Inflammatory macrophage (primary cell): Measurements from ENCODE around the gene SGF29.
"Not testable (repeated sequence)": the region's sequence is repeated elsewhere in the genome, so short reads cannot be mapped to it uniquely, and the experiment has no call there.

ENCODE experiments used
- DNase-seq, 2 donors: peaks; one replicate each; pipeline ENCODE4 v3.0.0-alpha.2; 2020 to 2022

SGF29 gene

DNA sequence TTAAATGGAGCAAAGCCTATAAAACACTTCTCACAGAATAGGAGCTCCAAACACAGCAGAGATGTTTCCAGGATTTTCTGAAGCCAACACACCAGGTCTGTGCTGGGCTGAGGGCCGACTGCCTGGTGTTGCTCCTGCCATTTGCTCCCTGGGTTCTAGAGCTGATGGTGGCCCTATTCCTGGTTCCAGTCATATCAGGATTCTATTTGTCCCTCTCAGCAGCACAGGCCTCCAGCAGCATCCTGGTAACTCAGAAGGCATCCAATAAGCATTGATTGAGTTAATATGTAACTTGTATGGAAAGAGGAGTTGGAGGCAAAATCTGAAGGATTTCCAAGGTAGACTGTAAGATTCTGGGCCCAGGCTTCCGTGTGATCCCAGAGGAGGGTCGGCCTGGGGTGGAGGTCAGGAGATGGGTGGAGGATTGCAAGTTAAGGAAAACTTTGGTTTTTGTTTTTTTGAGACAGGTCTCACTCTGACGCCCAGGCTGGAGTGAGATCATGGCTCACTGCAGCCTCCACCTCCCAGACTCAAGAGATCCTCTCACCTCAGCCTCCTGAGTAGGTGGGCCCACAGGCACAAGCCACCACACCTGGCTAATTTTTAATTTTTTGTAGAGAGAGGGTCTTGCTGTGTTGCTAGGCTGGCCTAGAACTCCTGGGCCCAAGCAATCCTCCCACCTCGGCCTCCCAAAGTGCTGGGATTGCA, 20.6 kb upstream of the SGF29 start:
- DNase-seq, result no peak

DNA sequence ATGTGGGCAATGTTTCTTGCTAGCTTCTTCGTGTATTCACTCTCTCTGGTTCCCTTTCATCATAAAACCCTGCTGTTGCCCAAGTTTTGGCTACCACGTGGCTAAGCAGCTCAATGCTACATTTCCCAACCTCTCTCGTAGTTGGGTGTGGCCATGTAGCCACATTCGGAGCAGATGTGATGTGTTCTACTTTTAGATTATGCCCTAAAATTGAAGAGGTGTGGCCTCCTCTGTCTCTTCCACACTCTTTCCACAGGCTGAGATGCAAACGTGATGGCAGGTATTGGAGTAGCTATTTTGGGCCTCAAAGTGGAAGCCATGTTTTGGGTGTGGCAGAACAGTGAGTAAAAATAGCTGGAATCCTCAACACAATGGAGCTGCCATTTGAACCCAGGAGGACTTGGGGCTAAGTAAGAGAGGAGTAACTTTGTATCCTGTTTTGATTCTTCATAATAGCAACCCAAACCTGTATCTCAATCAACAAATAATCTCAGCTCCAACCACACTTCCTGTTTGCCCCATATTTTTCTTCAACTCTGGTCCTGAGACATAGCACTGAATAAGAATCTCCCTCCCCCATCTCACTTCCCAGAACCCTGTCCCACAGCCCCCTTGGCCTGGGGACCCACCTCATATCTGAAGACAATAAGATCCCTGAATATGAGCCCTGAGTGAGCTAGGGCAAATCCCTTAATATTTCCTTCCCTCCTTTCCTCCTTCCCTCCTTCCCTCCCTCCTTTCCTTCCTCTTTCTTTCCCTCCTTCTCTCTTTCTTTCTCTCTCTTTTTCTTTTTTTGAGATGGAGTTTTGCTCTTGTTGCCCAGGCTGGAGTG, 19.0 kb upstream of the SGF29 start:
- peak; percentile 96 to 99 for DNase-seq

DNA sequence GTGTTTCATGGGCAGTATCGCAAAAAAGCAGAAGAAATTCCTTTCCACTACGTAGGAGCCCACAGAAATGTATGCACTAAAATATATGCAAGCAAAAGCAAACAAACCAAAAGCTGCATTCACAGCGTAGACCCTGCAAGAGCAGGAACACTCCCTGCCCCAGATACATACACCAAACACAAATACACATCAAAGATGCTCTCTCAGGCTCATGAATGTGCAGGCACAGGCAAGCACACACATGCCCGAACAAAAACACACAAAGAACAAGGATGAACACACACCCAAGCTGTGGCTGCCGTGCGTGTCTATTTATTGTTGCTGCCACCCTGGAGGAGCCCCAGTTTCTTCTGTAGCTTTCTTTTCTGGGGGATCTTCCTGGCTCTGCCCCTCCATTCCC, 16.6 kb upstream of the SGF29 start:
- DNase-seq, result no peak

DNA sequence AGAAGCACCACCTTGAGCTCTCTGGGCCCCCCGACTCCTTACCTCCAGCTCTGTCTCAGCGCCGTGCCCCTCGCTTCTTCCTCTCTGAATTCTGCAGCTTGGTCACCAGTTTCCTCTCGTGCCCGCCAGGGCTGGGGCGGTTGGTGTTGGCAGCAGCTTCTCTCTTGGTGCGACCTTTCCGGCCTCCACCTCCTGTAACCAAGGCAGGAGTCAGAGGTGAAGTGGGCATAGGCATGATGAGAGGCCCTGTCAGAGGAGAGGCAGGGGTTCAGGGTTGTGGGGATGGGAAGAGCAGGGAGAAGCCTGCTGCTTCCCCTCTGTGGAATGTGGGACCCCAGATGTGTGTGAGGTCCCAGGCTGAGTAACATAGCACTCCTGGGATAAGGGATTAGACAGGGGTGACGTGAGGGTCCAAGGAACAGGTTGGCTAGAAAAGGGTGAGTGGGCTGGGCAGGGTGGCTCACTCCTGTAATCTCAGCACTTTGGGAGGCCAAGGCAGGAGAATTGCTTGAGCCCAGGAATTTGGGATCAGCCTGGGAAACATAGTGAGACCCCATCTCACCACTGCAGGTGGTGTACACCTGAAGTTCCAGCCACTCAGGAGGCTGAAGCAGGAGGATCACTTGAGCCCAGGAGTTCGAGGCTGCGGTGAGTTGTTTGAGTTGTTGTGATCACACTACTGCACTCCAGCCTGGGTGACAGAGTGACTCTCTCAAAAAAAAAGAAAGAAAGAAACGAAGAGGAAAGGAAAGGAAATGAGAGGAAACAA, 15.6 kb upstream of the SGF29 start:
- DNase-seq, result no peak

DNA sequence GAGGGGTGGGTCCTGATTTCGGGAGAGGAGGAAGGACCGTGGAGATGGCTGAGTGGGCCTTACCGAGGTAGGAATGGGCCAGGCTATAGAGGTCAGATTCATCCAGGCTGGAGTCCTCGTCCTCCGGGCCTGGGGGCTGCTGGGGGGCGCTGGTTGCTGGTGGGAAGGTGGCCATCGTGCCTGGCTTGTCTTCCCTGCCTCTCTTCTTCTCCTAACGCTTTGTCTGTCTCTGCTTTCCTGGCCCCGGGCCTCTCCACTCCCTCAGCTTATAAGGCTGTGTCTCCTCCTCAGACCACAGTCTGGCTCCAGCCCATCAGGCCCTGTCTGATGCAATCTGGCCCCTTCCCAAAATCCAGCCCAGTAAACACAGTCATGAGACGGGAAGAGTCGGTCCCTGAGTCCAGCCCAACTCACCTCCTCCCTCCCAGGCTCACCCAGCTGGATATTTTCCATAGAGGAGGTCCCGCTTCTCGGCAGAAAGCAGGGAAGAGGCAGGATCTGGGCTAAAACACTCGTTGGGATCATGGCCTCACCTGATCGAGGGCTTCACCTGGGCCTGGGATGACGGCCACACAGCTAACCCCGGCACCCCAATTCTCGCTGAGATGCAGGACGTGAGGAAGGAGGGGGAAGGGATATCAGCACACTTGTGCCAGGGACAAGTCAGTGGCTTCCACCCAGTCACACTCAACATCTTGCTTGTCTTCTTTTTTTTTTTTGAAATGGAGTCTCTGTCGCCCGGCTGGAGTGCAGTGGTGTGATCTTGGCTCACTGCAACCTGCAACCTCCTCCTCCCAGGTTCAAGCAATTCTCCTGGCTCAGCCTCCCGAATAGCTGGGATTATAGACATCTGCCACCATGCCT, 14.8 kb upstream of the SGF29 start, which contains the start of gene NUPR1:
NUPR1 (minus strand) TSS at position 242 of the 864 bp plus-strand sequence; CDS start at position 175, 67 bp downstream.
- no peak for DNase-seq

DNA sequence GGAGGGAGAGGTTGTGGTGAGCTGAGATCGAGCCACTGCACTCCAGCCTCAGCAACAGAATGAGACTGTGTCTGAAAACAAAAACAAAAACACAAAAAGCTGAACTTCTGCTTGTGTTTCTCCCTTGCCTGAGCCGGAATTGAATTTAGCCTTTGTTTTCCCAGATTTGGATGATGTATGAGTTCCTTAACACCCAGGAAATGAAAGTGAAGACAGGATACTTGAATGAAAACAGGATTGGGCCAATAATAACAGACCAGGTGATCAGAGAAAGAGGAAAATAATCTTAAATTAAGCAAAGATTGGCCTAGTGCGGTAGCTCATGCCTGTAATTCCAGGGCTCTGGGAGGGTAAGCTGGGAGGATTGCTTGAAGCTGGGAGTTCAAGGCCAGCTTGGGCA, 13.4 kb upstream of the SGF29 start:
- DNase-seq, result no peak

DNA sequence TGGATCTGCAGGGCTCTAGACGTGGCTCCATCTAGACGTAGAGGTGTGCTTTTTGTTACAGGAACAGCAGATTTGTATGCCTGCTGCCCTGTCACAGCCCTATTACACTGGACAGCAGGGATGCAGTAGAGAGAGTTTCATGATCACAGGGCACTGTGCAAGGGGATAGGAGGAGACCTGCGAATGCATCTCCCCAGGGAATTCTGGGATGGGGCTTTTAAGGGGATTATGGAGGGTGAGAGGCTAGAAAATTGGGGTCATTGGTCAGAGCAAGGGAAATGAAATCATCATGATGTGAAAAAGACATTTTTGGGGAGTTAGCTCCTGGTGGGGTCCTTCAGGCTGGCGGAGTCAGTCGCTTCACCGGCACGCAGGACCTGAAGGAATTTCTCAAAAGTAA, 11.1 kb upstream of the SGF29 start:
- no peak for DNase-seq

DNA sequence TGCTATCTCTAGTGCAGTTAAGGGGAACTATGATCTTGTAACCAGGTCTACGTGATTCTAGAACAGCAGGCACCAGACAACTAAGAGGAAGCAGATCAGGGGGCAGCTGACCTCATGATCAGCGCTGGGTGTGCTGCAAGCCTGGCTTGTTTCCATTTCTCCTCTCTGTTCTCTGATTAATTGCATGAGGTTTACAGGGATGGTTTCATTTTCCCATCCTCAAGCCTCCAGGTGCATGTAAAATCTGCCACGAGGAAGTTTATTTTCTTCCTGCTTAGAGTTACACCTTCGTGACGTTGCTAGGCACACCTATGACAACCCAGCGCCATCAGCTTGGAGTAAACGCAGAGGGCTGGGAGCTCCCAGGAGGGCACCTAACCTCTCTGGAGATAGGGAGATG, 10.6 kb upstream of the SGF29 start:
- DNase-seq, result peak; percentile 94 to 95

DNA sequence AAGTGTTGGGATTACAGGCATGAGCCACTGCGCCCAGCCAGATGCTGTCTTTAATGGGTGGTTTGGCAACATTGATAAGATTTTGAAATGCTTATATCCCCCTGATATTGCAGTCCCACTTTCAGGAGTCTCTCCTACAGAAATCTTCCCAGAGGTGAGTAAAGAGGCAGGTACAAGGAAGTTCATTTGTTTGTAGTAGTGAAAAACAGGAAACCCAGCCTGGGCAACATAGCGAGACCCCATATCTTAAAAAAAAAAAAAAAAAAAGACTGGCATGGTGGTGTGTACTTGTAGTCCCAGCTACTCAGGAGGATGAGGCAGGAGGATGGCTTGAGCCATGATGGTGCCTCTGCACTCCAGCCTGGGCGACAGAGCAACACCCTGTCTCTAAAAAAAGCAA, 8.7 kb upstream of the SGF29 start:
- DNase-seq, result no peak

DNA sequence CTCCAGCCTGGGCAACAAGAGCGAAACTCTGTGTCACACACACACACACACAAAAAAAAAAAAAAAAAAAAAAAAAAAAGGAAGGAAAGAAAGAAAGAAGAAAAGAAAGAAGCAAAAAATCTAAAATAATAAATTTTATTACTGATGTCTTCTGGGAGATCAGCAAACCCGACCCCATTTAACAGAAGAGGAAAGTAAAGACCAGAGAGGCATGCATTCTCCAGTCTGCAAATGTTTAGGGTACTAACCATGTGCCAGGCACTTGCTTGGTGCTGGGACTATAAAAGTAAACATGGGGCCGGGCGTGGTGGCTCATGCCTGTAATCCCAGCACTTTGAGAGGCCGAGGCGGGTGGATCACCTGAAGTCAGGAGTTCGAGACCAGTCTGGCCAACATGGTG, 7.8 kb upstream of the SGF29 start:
- not testable (repeated sequence) for DNase-seq

DNA sequence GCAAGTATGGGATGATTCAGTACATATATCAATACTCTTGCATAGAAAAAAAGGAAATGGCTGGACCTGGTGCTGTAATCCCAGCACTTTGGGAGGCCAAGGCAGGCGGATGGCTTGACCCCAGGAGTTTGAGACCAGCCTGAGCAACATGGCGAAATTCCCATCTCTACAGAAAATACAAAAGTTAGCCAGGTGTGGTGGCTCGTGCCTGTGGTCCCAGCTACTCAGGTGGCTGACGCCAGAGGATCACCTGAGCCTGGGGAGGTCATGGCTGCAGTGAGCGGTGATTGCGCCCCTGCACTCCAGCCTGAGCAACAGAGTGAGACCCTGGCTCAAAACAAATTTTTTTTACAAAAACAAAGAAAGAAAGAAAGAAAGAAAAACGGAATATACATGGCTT, 7.1 kb upstream of the SGF29 start:
- DNase-seq, result no peak

DNA sequence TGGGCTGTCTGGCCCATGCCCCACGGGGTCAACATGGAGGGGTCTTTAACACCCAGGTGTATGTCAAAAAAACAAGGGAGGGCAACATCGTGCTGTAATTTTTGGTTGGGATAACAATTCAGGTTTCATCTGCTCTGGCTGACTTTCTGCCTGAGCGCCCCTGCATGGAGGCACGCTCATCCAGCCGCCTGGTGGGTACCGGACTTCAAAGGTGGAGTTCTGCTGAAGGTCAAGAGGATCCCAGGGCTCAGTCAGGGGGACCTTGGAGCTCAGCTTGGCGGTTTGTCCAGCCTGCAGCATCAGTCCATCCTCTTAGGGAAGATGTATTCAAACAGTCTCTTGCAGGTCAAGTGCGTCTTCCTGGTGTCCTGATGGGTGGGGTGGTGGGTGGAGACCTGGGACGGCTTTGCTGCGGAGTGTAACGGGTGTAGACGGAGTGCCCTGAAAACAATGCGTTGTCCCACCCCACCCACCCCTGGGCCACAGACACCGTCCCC, 5.4 kb upstream of the SGF29 start:
- DNase-seq, result no peak

DNA sequence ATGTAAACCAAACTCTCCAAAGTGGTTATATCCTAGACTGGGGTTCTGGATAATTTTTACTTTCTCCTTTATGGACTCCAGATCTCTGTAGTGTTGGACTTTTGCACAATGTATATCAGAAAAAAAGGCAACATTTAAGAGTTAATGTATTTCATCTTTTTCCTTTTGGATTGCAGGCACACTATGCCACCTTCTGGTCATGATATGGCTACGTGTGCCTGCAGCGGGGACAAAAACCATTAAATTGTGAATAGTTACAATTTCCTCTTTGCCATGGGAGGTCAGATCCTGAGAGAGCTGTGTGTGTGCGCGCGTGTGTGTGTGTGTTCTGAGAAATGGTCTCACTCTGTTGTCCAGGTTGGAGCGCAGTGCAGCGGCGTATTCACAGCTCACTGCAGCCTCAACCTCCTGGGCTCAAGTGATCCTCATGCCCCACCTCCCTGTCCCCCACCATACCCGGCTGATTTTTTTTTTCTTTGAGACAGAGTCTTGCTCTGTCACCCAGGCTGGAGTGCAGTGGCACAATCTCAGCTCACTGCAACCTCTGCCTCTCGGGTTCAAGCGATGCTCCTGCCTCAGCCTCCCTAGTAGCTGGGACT, 4.3 kb upstream of the SGF29 start:
- peak; percentile 70 to 77 for DNase-seq

DNA sequence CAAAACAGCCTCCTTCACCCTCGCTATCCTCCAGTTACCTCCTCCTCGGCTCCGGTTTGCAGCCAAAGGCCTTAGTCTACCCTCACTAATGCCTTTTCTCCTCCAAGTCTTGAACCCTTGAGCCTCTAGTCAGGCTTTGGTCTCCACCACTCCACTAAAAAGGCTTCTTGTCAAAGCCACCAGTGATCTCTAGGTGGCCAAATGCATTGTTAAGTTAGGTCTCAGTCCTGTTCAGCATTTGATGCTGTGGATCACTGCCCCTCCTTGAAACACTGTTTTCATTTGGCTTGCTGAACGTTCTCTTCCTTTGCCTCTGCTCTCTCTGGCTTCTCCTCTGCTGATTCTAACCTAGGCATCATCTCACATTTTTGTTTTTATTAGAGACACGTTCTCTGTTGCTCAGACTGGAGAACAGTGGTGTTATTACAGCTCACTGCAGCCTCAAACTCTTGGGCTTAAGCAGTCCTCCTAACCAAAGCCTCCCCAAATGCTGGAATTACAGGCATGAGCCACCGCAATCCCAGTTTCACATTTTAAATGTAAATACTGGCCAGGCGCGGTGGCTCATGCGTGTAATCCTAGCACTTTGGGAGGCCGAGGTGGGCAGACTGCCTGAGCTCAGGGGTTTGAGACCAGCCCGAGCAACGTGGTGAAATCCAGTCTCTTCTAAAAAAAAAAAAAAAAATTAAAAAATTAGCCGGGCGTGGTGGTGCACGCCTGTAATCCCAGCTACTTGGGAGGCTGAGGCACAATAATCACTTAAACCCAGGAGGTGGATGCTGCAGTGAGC, 1.1 kb downstream of the SGF29 start:
- DNase-seq, result no peak

DNA sequence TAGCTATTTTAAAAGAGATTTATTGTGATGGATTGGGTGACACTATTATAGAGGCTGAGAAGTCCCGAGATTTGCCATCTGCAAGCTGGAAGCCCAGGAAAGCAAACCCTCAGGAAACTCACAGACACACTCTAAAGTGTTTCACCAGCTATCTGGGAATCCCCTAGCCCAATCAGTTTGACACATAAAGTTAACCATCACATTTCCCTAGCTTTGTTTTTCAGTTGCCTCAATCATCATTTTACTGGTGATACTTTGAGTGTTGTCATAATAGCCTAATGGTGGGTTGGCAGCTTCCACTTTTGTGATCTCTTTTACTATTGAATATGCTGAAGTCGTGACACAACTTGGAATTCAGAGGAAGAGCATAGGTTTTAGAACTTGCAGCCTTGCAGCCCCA, 1.8 kb downstream of the SGF29 start:
- peak; percentile 53 to 55 for DNase-seq

DNA sequence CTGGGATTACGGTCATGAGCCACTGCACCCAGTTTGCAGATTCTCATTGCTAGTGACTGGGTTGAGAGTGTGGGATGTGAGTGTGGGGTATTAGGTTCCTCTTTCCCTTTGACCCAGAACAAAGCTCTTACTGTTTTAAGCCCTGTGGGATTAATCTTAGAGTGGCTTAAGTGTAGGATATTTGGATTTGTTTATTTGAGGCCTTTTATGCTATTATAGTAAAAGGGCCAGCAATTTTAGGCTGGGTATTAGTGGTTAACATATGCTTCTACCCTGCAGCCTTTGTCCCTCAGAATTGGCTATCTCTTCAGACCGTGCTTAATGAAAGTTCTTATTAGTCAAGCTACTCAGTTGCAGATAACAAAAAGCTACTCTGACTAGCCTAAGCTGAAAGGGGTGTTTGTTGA, 3.2 kb downstream of the SGF29 start:
- DNase-seq, result peak; percentile 63 to 70

DNA sequence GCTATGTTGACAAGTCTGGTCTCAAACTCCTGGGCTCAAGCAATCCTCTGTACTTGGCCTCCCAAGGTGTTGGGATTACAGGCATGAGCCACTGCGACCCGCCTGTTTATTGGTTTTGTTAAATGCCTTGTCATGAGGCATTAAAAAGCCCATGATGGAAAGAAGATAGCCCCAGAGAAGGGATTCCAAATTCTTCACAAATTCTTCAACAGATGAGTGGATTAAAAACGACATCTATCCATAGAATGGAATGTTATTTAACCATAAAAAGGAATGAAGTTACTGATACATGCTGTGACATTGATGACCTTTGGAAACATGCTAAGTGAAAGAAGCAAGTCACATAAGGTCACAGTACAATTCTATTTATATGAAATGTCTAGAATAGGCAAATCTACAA, 4.7 kb downstream of the SGF29 start:
- DNase-seq, result no peak

DNA sequence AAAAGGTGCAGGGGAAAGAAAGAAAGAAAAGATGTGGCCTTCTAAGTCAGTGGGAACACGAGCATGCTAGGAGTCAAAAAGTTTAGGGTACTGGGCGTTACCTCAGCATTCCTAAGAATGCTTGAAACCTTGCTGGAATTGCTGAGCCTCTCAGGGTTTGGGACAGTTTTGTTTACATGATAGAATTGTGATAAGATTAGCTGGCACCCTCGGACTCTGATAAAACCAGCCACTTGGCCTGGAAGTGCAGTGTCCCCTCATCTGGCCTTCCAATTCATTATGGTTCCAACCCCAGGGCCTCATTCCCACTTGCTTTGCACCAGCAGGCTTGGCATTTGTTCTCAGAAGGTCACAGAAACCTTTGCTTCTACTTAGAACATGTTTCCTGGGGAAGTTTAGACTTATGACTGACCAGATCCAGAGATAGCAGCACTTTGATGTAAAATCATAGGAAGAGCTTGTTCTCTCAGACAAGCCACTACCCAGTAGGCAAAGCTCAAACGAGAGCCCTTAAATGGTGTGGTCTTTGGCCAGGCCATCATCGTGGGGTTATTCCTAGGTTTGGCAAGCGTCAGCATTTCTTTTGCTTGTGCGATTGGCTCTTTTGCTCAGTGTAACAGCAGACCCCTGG, 8.0 kb downstream of the SGF29 start:
- DNase-seq, result peak in 1 of 2 donors; percentile 22

DNA sequence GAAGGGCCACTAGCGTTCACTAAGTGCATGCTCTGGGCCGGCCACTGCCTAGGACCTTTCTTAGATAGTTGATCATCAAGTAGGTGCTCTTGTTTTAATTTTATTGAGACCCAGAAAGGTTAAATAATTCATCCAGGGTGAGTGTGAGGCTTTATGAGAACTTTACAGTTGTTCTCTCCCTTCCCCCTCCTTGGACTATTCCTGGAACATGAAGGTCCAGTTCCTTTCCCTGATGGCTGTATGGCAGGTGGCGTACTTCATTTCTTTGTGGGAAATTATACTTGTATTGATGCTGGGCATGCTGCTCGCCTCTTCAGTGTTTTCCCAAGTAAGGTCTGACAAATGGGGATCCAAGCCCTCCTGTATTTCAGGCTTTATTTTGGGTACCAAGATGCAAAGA, 8.5 kb downstream of the SGF29 start:
- no peak for DNase-seq

DNA sequence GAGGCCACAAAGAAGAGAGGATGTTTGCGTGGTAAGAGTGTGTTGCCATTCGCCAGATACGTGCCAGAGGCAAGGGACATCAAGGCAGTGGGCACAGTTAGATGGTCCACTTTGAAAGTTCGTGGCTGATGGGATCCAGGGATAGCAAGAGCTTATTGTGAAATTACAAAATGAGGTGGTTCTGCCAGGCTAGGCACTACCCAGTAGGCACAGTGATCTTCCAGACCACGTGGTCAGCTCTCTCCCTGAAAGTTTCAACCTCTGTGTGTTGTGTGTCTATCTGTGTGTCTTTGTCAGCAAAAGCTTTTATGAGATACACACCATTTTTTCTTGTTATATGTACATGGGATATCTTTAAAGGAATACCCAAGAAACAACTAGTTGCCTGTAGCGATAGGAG, 9.5 kb downstream of the SGF29 start:
- DNase-seq, result no peak
